Measurements from ENCODE around the gene PGP. TPM values are rescaled to one million over a fixed set of nuclear protein-coding genes. Genes with fewer than 3 reads are reported as not detected.
A peak's percentile ranks its signal among the peaks of the same experiment; 100 is the strongest.
"Not testable (repeated sequence)": the region's sequence is repeated elsewhere in the genome, so short reads cannot be mapped to it uniquely, and the experiment has no call there.

Gene PGP
- total RNA-seq, 1 experiment from 2014 or later = 45.0 TPM

GRCh38 chr16:2243781-2244180 lies 29.1 kb upstream of the PGP start:
- CTCF ChIA-PET = no interaction called here
- Mint-ChIP-seq H3K4me3 (ENCODE audit: low read depth, unreplicated experiment) (no peak overlapping the region), H3K27me3 (ENCODE audit: unreplicated experiment) (no peaks in the 10 kb centered on the region), H3K9me3 (ENCODE audit: low read depth, unreplicated experiment) (no peaks in the 10 kb centered on the region), H3K36me3 (ENCODE audit: insufficient read depth, unreplicated experiment) (peaks cover 71% of the 10 kb centered on the region), H3K4me1 (ENCODE audit: low read depth, unreplicated experiment) (no peaks in the 10 kb centered on the region), H3K27ac (ENCODE audit: unreplicated experiment) (no peak overlapping the region)
- no peak for TF ChIP-seq CTCF (IDR thresholded peaks at IDR 0.05; ENCODE audit: unreplicated experiment)
- intact Hi-C loops (cut with micrococcal nuclease; ENCODE audit: unreplicated experiment) = no loop called here
- no peak for DNase-seq
- no TSS peak for BruUV-seq (replicated peaks)

- DNase-seq = no peak
- intact Hi-C loops (cut with micrococcal nuclease; ENCODE audit: unreplicated experiment) = no loop called here
- no peak for TF ChIP-seq CTCF (IDR thresholded peaks at IDR 0.05; ENCODE audit: unreplicated experiment)
- CTCF ChIA-PET = no interaction called here
- Mint-ChIP-seq H3K4me3 (ENCODE audit: low read depth, unreplicated experiment) (no peak overlapping the region), H3K4me1 (ENCODE audit: low read depth, unreplicated experiment) (no peaks in the 10 kb centered on the region), H3K36me3 (ENCODE audit: insufficient read depth, unreplicated experiment) (peaks cover 70% of the 10 kb centered on the region), H3K27me3 (ENCODE audit: unreplicated experiment) (no peaks in the 10 kb centered on the region), H3K9me3 (ENCODE audit: low read depth, unreplicated experiment) (no peaks in the 10 kb centered on the region), H3K27ac (ENCODE audit: unreplicated experiment) (no peak overlapping the region)
- no TSS peak for BruUV-seq (replicated peaks)
These were observed 28.4 kb upstream of the PGP start for GRCh38 chr16:2243031-2243528.

GRCh38 chr16:2242598-2242997 lies 28.0 kb upstream of the PGP start:
- Mint-ChIP-seq H3K4me3 (ENCODE audit: low read depth, unreplicated experiment) (no peak overlapping the region), H3K9me3 (ENCODE audit: low read depth, unreplicated experiment) (no peaks in the 10 kb centered on the region), H3K4me1 (ENCODE audit: low read depth, unreplicated experiment) (no peaks in the 10 kb centered on the region), H3K27me3 (ENCODE audit: unreplicated experiment) (no peaks in the 10 kb centered on the region), H3K36me3 (ENCODE audit: insufficient read depth, unreplicated experiment) (peaks cover 70% of the 10 kb centered on the region), H3K27ac (ENCODE audit: unreplicated experiment) (peak overlapping the region; percentile 60)
- no peak for DNase-seq
- BruUV-seq (replicated peaks) = no TSS peak
- no peak for TF ChIP-seq CTCF (IDR thresholded peaks at IDR 0.05; ENCODE audit: unreplicated experiment)
- intact Hi-C loops (cut with micrococcal nuclease; ENCODE audit: unreplicated experiment) = no loop called here
- CTCF ChIA-PET = no interaction called here

GRCh38 chr16:2240331-2240730 lies 25.7 kb upstream of the PGP start:
- H3K36me3 Mint-ChIP-seq (ENCODE audit: insufficient read depth, unreplicated experiment) = peaks cover 74% of the 10 kb centered on the region
- intact Hi-C loops (cut with micrococcal nuclease; ENCODE audit: unreplicated experiment); H3K4me3 Mint-ChIP-seq (ENCODE audit: low read depth, unreplicated experiment); CTCF ChIA-PET; DNase-seq; BruUV-seq (replicated peaks); H3K27me3 Mint-ChIP-seq (ENCODE audit: unreplicated experiment); H3K9me3 Mint-ChIP-seq (ENCODE audit: low read depth, unreplicated experiment); H3K4me1 Mint-ChIP-seq (ENCODE audit: low read depth, unreplicated experiment); H3K27ac Mint-ChIP-seq (ENCODE audit: unreplicated experiment): not testable (repeated sequence)

- intact Hi-C loops (cut with micrococcal nuclease; ENCODE audit: unreplicated experiment) = no loop called here
- peak overlapping the region; percentile 30 for H3K27ac Mint-ChIP-seq (ENCODE audit: unreplicated experiment)
- CTCF ChIA-PET = no interaction called here
- H3K27me3 Mint-ChIP-seq (ENCODE audit: unreplicated experiment) = no peaks in the 10 kb centered on the region
- no peak overlapping the region for H3K4me3 Mint-ChIP-seq (ENCODE audit: low read depth, unreplicated experiment)
- peaks cover 8% of the 10 kb centered on the region for H3K4me1 Mint-ChIP-seq (ENCODE audit: low read depth, unreplicated experiment)
- BruUV-seq (replicated peaks) = no TSS peak
- no peak for TF ChIP-seq CTCF (IDR thresholded peaks at IDR 0.05; ENCODE audit: unreplicated experiment)
- no peaks in the 10 kb centered on the region for H3K9me3 Mint-ChIP-seq (ENCODE audit: low read depth, unreplicated experiment)
- H3K36me3 Mint-ChIP-seq (ENCODE audit: insufficient read depth, unreplicated experiment) = peaks cover 75% of the 10 kb centered on the region
- DNase-seq = no peak
These were observed 24.4 kb upstream of the PGP start for GRCh38 chr16:2238838-2239675.

All from Calu3 (cell line).